Peyer's patch (tissue), 4 donors: ENCODE measurements around the gene PLA2G4B.

Experiments
- CTCF ChIP-seq, 6 experiments: fragments of 450-650 bp in 4 of 6; fragments of 200-600 bp in 2 of 6; sonication (generic) in 1 of 6; IDR thresholded peaks; one replicate each; pipeline ENCODE4 v1.5.1; 2017 to 2019; ENCODE audit warnings: antibody characterized with exemption in 6 of 6, mild to moderate bottlenecking in 3 of 6, moderate library complexity in 1 of 6
- POLR2A ChIP-seq, 2 donors: fragments of 450-650 bp; IDR thresholded peaks; one replicate each; pipeline ENCODE4 v1.5.1; 2017; ENCODE audit warnings: antibody characterized with exemption in 2 of 2, mild to moderate bottlenecking in 2 of 2, moderate library complexity in 2 of 2

GRCh38 chr15:41885841-41886240 is 47.2 kb downstream of the PLA2G4B start:
- no peak for TF ChIP-seq CTCF (IDR thresholded peaks at IDR 0.05)
- no peak for TF ChIP-seq POLR2A (IDR thresholded peaks at IDR 0.05)
